Liver (tissue), 9 donors: Measurements from ENCODE around the gene DDX56. TPM values are rescaled to one million over a fixed set of nuclear protein-coding genes. Genes with fewer than 3 reads are reported as not detected.

Experiments used
- DNase-seq: peaks from one replicate; pipeline ENCODE4 v3.0.0-alpha.2; 2017; ENCODE audit warnings: low spot score
- H3K27ac ChIP-seq, 2 donors: one replicate each; pipeline ENCODE4 v1.7.0; 2013; ENCODE audit warnings: inconsistent platforms in 2 of 2, low read length in 2 of 2, control low read depth in 1 of 2, low read depth in 1 of 2, mild to moderate bottlenecking in 1 of 2
- H3K27me3 ChIP-seq, 4 donors: one replicate each; pipeline versions ENCODE4 v1.6.1 to v1.7.0; 2013; ENCODE audit warnings: low read length in 3 of 4, inconsistent platforms in 1 of 4, mild to moderate bottlenecking in 1 of 4, moderate library complexity in 1 of 4; ENCODE audit not compliant: control insufficient read depth in 4 of 4, insufficient read depth in 4 of 4
- H3K36me3 ChIP-seq, 4 donors: one replicate each; pipeline versions ENCODE4 v1.6.1 to v1.7.0; 2013; ENCODE audit warnings: low read length in 3 of 4, mild to moderate bottlenecking in 3 of 4, low read depth in 1 of 4, moderate library complexity in 1 of 4; ENCODE audit not compliant: control insufficient read depth in 4 of 4, insufficient read depth in 3 of 4
- H3K4me1 ChIP-seq, 4 donors: one replicate each; pipeline versions ENCODE4 v1.6.1 to v1.7.0; 2013; ENCODE audit warnings: low read length in 3 of 4, mild to moderate bottlenecking in 3 of 4, moderate library complexity in 1 of 4; ENCODE audit not compliant: control insufficient read depth in 4 of 4, insufficient read depth in 4 of 4
- H3K4me3 ChIP-seq, 3 donors: one replicate each; pipeline versions ENCODE4 v1.6.1 to v1.7.0; 2013; ENCODE audit warnings: low read length in 3 of 3, control low read depth in 1 of 3, low read depth in 1 of 3, mild to moderate bottlenecking in 1 of 3
- H3K9ac ChIP-seq, 2 donors: one replicate each; pipeline ENCODE4 v1.7.0; 2013; ENCODE audit warnings: low read length in 2 of 2, mild to moderate bottlenecking in 2 of 2, moderate library complexity in 2 of 2, control low read depth in 1 of 2, low read depth in 1 of 2
- H3K9me3 ChIP-seq, 4 donors: one replicate each; pipeline versions ENCODE4 v1.6.1 to v1.7.0; 2013; ENCODE audit warnings: low read length in 3 of 4; ENCODE audit not compliant: control insufficient read depth in 4 of 4
- EGR1 ChIP-seq, 2 donors: IDR thresholded peaks; 2 replicates each; pipeline ENCODE4 v1.6.1; 2016 to 2018; ENCODE audit warnings: antibody characterized with exemption in 2 of 2, low read depth in 2 of 2
- FOXA1 ChIP-seq: IDR thresholded peaks from 2 replicates; pipeline ENCODE4 v1.6.1; 2016; ENCODE audit warnings: antibody characterized with exemption
- FOXA2 ChIP-seq: IDR thresholded peaks from 2 replicates; pipeline ENCODE4 v1.6.1; 2016; ENCODE audit warnings: antibody characterized with exemption
- GABPA ChIP-seq, 2 donors: IDR thresholded peaks in 1 of 2; conservative IDR thresholded peaks in 1 of 2; 2 replicates each; pipeline ENCODE4 v1.6.1; 2016; ENCODE audit warnings: antibody characterized with exemption in 2 of 2, mild to moderate bottlenecking in 1 of 2, moderate library complexity in 1 of 2
- HNF4A ChIP-seq, 2 donors: conservative IDR thresholded peaks; 2 replicates each; pipeline ENCODE4 v1.6.1; 2016; ENCODE audit warnings: antibody characterized with exemption in 2 of 2, mild to moderate bottlenecking in 2 of 2
- HNF4G ChIP-seq: IDR thresholded peaks from 2 replicates; pipeline ENCODE4 v1.6.1; 2016; ENCODE audit warnings: antibody characterized with exemption
- JUND ChIP-seq, 2 donors: IDR thresholded peaks; 2 replicates each; pipeline ENCODE4 v1.6.1; 2016; ENCODE audit warnings: antibody characterized with exemption in 2 of 2
- NR2F2 ChIP-seq: IDR thresholded peaks from 2 replicates; pipeline ENCODE4 v1.6.1; 2016; ENCODE audit warnings: antibody characterized with exemption
- RAD21 ChIP-seq, 2 donors: IDR thresholded peaks; 2 replicates each; pipeline ENCODE4 v1.6.1; 2016; ENCODE audit warnings: antibody characterized with exemption in 2 of 2, mild to moderate bottlenecking in 2 of 2
- RXRA ChIP-seq, 2 donors: IDR thresholded peaks; 2 replicates each; pipeline ENCODE4 v1.6.1; 2017 to 2018; ENCODE audit warnings: antibody characterized with exemption in 2 of 2, mild to moderate bottlenecking in 1 of 2
- SP1 ChIP-seq: IDR thresholded peaks from 2 replicates; pipeline ENCODE4 v1.6.1; 2018; ENCODE audit warnings: antibody characterized with exemption, mild to moderate bottlenecking
- TAF1 ChIP-seq: conservative IDR thresholded peaks from 2 replicates; pipeline ENCODE4 v1.6.1; 2016; ENCODE audit warnings: antibody characterized with exemption, mild to moderate bottlenecking
- YY1 ChIP-seq: IDR thresholded peaks from 2 replicates; pipeline ENCODE4 v1.6.1; 2016; ENCODE audit warnings: antibody characterized with exemption, mild to moderate bottlenecking
- WGBS: extraction: QIAGEN DNeasy Blood & Tissue Kit; methylation state at CpG from one replicate; pipeline ENCODE4 v1.1.7; 2013; 5-methylcytosine and 5-hydroxymethylcytosine counted together
- polyA plus RNA-seq, 2 donors: library from polyadenylated mRNA; stranded (reverse) in 1 of 2; unstranded in 1 of 2; fragments of 200-250 nt in 1 of 2; fragments of >200 nt in 1 of 2; fragmentation: Nextera tagmentation in 1 of 2; extraction: Ambion mirVana in 1 of 2; gene quantifications; one replicate each; pipeline versions ENCODE4 v1.2.1 to v1.2.3, GENCODE V29; 2013 to 2015
- total RNA-seq, 2 donors: library from RNA; depleted of rRNA; stranded (reverse); fragments of >200 nt; gene quantifications; one replicate each; pipeline ENCODE4 v1.2.3, GENCODE V29; 2014
- TF ChIP-seq, protein P1 (sequence below): IDR thresholded peaks from 2 replicates; pipeline ENCODE4 v1.6.1; 2016; ENCODE audit warnings: antibody characterized with exemption
- TF ChIP-seq, protein P2 (sequence below): IDR thresholded peaks from 2 replicates; pipeline ENCODE4 v1.6.1; 2016; ENCODE audit warnings: antibody characterized with exemption
- TF ChIP-seq, protein P3 (sequence below): fragments of 150-350 bp; IDR thresholded peaks from 2 replicates; pipeline ENCODE4 v1.5.1; 2017; ENCODE audit warnings: improper control_type of control experiment, low read depth, low read length; ENCODE audit not compliant: missing input control
- TF ChIP-seq, protein P4 (sequence below): IDR thresholded peaks from 2 replicates; pipeline ENCODE4 v1.6.1; 2016; ENCODE audit warnings: antibody characterized with exemption, mild to moderate bottlenecking
- TF ChIP-seq, protein P5 (sequence below): IDR thresholded peaks from 2 replicates; pipeline ENCODE4 v1.6.1; 2016; ENCODE audit warnings: antibody characterized with exemption
- donor health status: healthy.
- donor health status: healthy.
- donor health status: healthy.
- donor health status: healthy.
- donor health status: healthy.

DDX56 gene
- total and polyA plus RNA-seq, 4 donors: 24.3 to 42.1 (median 31.9) TPM

DNA sequence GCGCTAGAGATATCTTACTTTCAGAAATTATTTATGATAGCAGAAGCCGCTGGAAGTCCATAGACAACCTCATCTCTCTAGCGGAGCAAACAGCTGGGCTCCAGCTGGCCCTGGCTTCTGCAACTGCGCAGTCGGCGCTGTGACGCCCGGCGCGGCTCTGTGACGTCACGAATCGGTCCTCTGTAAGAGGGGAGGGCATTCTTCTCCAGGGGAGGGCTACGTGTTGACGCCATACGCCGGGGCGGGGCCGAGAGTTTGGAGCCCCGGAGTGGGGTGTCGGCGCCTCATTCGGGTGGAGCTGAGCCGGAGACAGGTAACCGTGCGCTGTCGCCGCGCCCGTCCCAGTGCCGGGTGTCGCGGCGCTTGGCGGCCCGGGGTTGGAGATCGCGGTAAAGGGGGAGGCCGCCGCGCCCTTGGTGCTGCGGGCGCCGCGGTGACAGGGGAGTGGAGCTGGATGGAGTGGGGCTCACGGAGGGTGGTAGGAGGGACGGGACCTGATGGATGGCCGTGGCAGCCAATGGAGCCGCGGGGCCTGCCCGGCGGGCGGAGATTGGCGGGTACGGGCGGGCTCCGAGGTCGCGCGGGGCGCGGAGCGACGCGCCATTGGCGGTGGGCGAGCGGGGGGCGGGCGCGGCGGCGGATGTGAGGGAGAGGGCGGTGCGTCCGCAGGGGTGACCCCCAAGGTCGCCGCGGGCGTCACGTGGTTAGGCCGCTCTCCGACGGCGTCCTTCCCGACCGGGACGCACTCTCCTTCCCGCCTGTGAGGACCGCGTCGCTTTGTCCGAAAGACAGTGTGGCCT lies 32.8 kb upstream of the DDX56 start, which contains the start of gene OGDH:
OGDH (plus strand) TSS at position 287 of the 800 bp plus-strand sequence. CDS start 17,717 bp downstream, outside the sequence.
- Histone ChIP-seq H3K36me3 (no peaks in the 10 kb centered on the region), H3K4me3 (peak within 1 kb of the TSS; percentile 74 to 94 (median 84)), H3K4me1 (peaks cover 1 to 13% (median 3%) of the 10 kb centered on the region in 4 donors), H3K9me3 (no peaks in the 10 kb centered on the region), H3K9ac (peak within 1 kb of the TSS; percentile 88 to 91), H3K27me3 (no peaks in the 10 kb centered on the region), H3K27ac (peak within 1 kb of the TSS; percentile 96 to 100)
- TF ChIP-seq JUND (IDR thresholded peaks at IDR 0.05) (peak in 1 of 2 donors; percentile 15), NR2F2 (no peak), TAF1 (peak; percentile 80), FOXA2 (peak; percentile 31), HNF4A (conservative IDR thresholded peaks at IDR 0.05) (peak in 1 of 2 donors; percentile 11), SP1 (peak; percentile 71), EGR1 (IDR thresholded peaks at IDR 0.05; ENCODE audit: low read depth in 2 of 2) (no peak), RAD21 (IDR thresholded peaks at IDR 0.05) (peak; percentile 39 to 59), GABPA (IDR thresholded peaks at IDR 0.05 in 1 of 2, conservative IDR thresholded peaks at IDR 0.05 in 1 of 2) (peak in 1 of 2 donors; percentile 49), FOXA1 (no peak), RXRA (IDR thresholded peaks at IDR 0.05) (peak in 1 of 2 donors; percentile 50), HNF4G (no peak), YY1 (peak; percentile 83)
- TF ChIP-seq, protein P1, sequence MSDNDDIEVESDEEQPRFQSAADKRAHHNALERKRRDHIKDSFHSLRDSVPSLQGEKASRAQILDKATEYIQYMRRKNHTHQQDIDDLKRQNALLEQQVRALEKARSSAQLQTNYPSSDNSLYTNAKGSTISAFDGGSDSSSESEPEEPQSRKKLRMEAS: peak; percentile 55
- TF ChIP-seq, protein P2, sequence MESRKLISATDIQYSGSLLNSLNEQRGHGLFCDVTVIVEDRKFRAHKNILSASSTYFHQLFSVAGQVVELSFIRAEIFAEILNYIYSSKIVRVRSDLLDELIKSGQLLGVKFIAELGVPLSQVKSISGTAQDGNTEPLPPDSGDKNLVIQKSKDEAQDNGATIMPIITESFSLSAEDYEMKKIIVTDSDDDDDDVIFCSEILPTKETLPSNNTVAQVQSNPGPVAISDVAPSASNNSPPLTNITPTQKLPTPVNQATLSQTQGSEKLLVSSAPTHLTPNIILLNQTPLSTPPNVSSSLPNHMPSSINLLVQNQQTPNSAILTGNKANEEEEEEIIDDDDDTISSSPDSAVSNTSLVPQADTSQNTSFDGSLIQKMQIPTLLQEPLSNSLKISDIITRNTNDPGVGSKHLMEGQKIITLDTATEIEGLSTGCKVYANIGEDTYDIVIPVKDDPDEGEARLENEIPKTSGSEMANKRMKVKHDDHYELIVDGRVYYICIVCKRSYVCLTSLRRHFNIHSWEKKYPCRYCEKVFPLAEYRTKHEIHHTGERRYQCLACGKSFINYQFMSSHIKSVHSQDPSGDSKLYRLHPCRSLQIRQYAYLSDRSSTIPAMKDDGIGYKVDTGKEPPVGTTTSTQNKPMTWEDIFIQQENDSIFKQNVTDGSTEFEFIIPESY: peak; percentile 60
- TF ChIP-seq, protein P3, sequence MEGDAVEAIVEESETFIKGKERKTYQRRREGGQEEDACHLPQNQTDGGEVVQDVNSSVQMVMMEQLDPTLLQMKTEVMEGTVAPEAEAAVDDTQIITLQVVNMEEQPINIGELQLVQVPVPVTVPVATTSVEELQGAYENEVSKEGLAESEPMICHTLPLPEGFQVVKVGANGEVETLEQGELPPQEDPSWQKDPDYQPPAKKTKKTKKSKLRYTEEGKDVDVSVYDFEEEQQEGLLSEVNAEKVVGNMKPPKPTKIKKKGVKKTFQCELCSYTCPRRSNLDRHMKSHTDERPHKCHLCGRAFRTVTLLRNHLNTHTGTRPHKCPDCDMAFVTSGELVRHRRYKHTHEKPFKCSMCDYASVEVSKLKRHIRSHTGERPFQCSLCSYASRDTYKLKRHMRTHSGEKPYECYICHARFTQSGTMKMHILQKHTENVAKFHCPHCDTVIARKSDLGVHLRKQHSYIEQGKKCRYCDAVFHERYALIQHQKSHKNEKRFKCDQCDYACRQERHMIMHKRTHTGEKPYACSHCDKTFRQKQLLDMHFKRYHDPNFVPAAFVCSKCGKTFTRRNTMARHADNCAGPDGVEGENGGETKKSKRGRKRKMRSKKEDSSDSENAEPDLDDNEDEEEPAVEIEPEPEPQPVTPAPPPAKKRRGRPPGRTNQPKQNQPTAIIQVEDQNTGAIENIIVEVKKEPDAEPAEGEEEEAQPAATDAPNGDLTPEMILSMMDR: no peak
- TF ChIP-seq, protein P4, sequence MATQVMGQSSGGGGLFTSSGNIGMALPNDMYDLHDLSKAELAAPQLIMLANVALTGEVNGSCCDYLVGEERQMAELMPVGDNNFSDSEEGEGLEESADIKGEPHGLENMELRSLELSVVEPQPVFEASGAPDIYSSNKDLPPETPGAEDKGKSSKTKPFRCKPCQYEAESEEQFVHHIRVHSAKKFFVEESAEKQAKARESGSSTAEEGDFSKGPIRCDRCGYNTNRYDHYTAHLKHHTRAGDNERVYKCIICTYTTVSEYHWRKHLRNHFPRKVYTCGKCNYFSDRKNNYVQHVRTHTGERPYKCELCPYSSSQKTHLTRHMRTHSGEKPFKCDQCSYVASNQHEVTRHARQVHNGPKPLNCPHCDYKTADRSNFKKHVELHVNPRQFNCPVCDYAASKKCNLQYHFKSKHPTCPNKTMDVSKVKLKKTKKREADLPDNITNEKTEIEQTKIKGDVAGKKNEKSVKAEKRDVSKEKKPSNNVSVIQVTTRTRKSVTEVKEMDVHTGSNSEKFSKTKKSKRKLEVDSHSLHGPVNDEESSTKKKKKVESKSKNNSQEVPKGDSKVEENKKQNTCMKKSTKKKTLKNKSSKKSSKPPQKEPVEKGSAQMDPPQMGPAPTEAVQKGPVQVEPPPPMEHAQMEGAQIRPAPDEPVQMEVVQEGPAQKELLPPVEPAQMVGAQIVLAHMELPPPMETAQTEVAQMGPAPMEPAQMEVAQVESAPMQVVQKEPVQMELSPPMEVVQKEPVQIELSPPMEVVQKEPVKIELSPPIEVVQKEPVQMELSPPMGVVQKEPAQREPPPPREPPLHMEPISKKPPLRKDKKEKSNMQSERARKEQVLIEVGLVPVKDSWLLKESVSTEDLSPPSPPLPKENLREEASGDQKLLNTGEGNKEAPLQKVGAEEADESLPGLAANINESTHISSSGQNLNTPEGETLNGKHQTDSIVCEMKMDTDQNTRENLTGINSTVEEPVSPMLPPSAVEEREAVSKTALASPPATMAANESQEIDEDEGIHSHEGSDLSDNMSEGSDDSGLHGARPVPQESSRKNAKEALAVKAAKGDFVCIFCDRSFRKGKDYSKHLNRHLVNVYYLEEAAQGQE: peak; percentile 83
- TF ChIP-seq, protein P5, sequence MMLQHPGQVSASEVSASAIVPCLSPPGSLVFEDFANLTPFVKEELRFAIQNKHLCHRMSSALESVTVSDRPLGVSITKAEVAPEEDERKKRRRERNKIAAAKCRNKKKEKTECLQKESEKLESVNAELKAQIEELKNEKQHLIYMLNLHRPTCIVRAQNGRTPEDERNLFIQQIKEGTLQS: peak; percentile 67
- WGBS: under 1% methylated on average over 93 of the region's 93 CpGs
- peak; percentile 98 for DNase-seq
